GM12891 (cell line): Measurements from ENCODE around the gene SPAG9.

Source experiments
- POLR2A ChIP-seq: IDR thresholded peaks from 2 replicates; pipeline ENCODE4 v1.6.1; 2011; ENCODE audit warnings: low read depth, low read length, control low read depth
- POLR2AphosphoS5 ChIP-seq: IDR thresholded peaks from 2 replicates; pipeline ENCODE4 v1.6.1; 2011; ENCODE audit warnings: low read depth, low read length, control low read depth

GRCh38 chr17:50959341-50959740, 161.3 kb downstream of the SPAG9 start:
- no peak for TF ChIP-seq POLR2A
- TF ChIP-seq POLR2AphosphoS5: 0 out of 2 replicates have a peak, but pooled peaks have one; percentile 9
